Glutamatergic neuron (in vitro differentiated cells): Measurements from ENCODE around the gene SEC61A2. TPM values are rescaled to one million over a fixed set of nuclear protein-coding genes. Genes with fewer than 3 reads are reported as not detected.

ENCODE experiments used
- DNase-seq: peaks from one replicate; pipeline ENCODE4 v3.0.0; 2022
- H3K27ac Mint-ChIP-seq: one replicate; pipeline ENCODE4 v1.8.0; 2020; ENCODE audit warnings: mild to moderate bottlenecking, mixed read lengths, inconsistent platforms; ENCODE audit not compliant: unreplicated experiment
- H3K27me3 Mint-ChIP-seq: one replicate; pipeline ENCODE4 v1.8.0; 2020; ENCODE audit warnings: mild to moderate bottlenecking, moderate library complexity, mixed read lengths, inconsistent platforms; ENCODE audit not compliant: unreplicated experiment
- H3K36me3 Mint-ChIP-seq: one replicate; pipeline ENCODE4 v1.8.0; 2020; ENCODE audit warnings: mild to moderate bottlenecking, mixed read lengths, inconsistent platforms; ENCODE audit not compliant: unreplicated experiment
- H3K4me1 Mint-ChIP-seq: one replicate; pipeline ENCODE4 v1.8.0; 2020; ENCODE audit warnings: mild to moderate bottlenecking, low read depth, mixed read lengths, inconsistent platforms; ENCODE audit not compliant: unreplicated experiment
- H3K4me3 Mint-ChIP-seq: one replicate; pipeline ENCODE4 v1.8.0; 2020; ENCODE audit warnings: mild to moderate bottlenecking, mixed read lengths, inconsistent platforms; ENCODE audit not compliant: unreplicated experiment
- H3K9me3 Mint-ChIP-seq: one replicate; pipeline ENCODE4 v1.8.0; 2020; ENCODE audit warnings: mild to moderate bottlenecking, moderate library complexity, mixed read lengths, inconsistent platforms; ENCODE audit not compliant: unreplicated experiment
- CTCF ChIP-seq: fragments of 200-600 bp; sonication (generic); IDR thresholded peaks from one replicate; pipeline ENCODE4 v1.5.0; 2021; ENCODE audit not compliant: partially characterized antibody, unreplicated experiment
- total RNA-seq: library from RNA; stranded (reverse); fragmentation: NEBNext Ultra II Directional; extraction: Animal tissue kit (Norgen Biotek cat#: 25700); gene quantifications from one replicate; pipeline ENCODE4 v1.2.1, GENCODE V29; 2021; ENCODE audit not compliant: unreplicated experiment

SEC61A2 gene
- total RNA-seq, 1 donor from 2014 or later = 24.4 TPM

DNA sequence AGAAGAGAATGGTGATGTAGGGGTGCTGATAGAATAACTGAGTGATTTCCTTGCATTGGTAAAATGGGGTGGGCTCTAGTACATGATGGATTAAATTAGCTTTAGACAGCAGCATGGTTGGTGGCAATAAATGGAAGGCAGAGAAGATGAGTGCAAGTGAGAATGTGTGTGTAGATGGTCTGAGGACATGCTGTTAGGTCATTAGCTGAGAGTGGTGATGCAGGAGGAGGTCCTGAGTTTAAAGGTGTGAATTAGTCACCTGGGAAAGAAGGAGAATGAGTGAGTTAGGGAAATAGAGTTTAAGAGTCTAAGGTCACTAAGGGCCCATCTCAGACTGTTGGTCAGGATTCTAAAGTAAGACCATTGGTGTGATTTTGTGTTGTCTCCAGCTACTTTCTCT lies 17.9 kb upstream of the SEC61A2 start:
- no peak overlapping the region for H3K27ac Mint-ChIP-seq
- no peak for TF ChIP-seq CTCF
- no peaks in the 10 kb centered on the region for H3K9me3 Mint-ChIP-seq
- no peak overlapping the region for H3K4me3 Mint-ChIP-seq
- H3K27me3 Mint-ChIP-seq = no peaks in the 10 kb centered on the region
- DNase-seq = no peak
- H3K4me1 Mint-ChIP-seq = no peaks in the 10 kb centered on the region
- no peaks in the 10 kb centered on the region for H3K36me3 Mint-ChIP-seq

DNA sequence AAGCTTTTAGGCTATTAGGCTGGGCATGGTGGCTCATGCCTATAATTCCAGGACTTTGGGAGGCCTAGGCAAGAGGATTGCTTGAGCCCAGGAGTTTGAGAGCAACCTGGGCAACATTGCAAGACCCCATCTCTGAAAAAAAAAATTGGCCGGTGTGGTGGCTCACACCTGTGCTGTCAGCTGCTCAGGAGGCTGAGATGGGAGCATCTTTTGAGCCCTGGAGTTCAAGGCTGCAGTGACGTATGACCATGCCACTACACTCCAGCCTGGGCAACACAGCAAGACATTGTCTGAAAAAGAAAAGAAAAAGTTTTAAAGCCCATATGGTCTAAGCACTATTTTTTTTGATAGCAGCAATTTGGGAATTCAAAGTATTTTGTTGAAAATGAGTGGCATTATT lies 15.8 kb upstream of the SEC61A2 start:
- no peaks in the 10 kb centered on the region for H3K4me1 Mint-ChIP-seq

GRCh38 chr10:12121673-12122072 lies 7.8 kb upstream of the SEC61A2 start:
- DNase-seq = no peak
- Mint-ChIP-seq H3K27ac (no peak overlapping the region), H3K27me3 (peaks cover 4% of the 10 kb centered on the region), H3K36me3 (no peaks in the 10 kb centered on the region), H3K4me1 (no peaks in the 10 kb centered on the region), H3K4me3 (no peak overlapping the region), H3K9me3 (peaks cover 1% of the 10 kb centered on the region)
- TF ChIP-seq CTCF = no peak

More for the DNA sequence above, 15.8 kb upstream of the SEC61A2 start:
- no peak overlapping the region for H3K4me3 Mint-ChIP-seq
- H3K36me3 Mint-ChIP-seq = no peaks in the 10 kb centered on the region
- H3K9me3 Mint-ChIP-seq = peaks cover under 1% of the 10 kb centered on the region
- no peak for TF ChIP-seq CTCF
- no peak overlapping the region for H3K27ac Mint-ChIP-seq
- no peak for DNase-seq
- H3K27me3 Mint-ChIP-seq = no peaks in the 10 kb centered on the region

DNA sequence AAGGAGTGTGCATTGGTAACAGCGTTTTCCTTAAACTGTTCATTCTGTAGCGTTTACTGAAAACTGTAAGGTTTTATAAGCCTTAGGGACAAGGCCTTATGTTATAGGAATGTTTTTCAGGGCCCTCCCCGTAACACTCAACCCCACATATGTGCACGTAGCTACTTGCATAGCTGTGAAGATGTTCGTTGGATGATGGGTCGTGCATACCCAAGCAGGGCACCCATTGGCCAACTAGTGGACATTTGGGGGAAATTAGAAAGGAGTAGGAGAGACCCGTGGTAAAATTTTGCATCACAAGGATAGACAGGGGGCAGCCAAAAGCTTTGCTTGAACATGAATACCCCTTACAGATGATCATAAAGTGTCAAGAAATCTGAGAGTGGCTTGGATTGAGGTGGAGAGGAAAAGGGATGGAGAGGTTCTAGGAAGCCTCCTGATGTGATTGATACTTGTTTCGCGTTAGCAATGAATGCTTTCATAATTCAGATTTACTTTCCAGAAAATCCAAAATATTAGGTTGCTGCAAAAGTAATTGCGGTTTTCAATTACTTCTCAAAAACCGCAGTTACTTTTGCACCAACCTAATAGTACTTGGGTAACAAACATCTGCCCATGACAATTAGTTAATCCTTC lies 878 bp downstream of the SEC61A2 start:
- Mint-ChIP-seq H3K36me3 (no peaks in the 10 kb centered on the region), H3K4me3 (peak overlapping the region; percentile 85), H3K9me3 (peaks cover 6% of the 10 kb centered on the region), H3K27me3 (peaks cover 2% of the 10 kb centered on the region), H3K4me1 (peaks cover 5% of the 10 kb centered on the region), H3K27ac (peak overlapping the region; percentile 30)
- DNase-seq = peak; percentile 29
- TF ChIP-seq CTCF = peak; percentile 66

DNA sequence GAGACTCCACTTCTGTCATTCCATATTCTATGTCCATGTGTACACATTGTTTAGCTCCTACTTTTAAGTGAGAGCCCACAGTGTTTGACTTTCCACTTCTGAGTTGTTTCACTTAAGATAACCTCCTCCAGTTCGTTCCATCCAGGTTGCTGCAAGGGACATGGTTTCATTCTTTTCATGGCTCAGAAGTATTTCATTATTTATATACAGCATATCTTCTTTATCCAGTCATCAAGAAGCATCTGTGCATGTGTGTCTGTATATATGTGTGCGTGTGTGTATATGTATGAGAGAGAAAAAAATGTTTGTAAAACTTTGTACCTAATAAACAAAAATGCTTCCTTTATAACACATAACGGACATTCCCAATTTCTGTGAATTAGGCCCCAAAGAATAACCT lies 6.2 kb downstream of the SEC61A2 start:
- no peak for DNase-seq
- no peaks in the 10 kb centered on the region for H3K4me1 Mint-ChIP-seq
- no peaks in the 10 kb centered on the region for H3K9me3 Mint-ChIP-seq

More for the DNA sequence above, 6.2 kb downstream of the SEC61A2 start:
- Mint-ChIP-seq H3K4me3 (no peak overlapping the region), H3K36me3 (no peaks in the 10 kb centered on the region), H3K27ac (no peak overlapping the region), H3K27me3 (no peaks in the 10 kb centered on the region)
- no peak for TF ChIP-seq CTCF
